ENCODE data around the gene NOS1AP.

NOS1AP gene

DNA sequence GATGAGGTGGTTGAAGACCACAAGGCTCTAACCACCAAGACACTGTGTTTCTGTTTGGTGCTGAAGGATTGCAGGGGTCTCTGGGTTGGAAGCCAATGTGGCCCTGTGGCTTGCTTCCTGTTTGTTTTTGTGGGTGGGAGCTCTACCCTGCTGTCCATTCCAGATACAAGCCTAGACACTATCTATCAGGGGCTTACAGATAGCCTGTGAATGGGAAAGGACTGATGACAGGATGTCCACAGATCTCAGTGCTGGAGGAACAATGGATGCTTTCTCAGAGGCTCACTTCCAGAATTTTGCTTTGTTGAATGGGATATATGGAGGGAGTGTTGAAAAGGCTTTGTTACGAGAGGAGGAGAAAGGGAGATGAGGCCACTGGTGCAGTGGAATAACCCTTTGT, 69.7 kb downstream of the NOS1AP start:
- DNase-seq = peak in 1 of 2 donors; percentile 32

DNA sequence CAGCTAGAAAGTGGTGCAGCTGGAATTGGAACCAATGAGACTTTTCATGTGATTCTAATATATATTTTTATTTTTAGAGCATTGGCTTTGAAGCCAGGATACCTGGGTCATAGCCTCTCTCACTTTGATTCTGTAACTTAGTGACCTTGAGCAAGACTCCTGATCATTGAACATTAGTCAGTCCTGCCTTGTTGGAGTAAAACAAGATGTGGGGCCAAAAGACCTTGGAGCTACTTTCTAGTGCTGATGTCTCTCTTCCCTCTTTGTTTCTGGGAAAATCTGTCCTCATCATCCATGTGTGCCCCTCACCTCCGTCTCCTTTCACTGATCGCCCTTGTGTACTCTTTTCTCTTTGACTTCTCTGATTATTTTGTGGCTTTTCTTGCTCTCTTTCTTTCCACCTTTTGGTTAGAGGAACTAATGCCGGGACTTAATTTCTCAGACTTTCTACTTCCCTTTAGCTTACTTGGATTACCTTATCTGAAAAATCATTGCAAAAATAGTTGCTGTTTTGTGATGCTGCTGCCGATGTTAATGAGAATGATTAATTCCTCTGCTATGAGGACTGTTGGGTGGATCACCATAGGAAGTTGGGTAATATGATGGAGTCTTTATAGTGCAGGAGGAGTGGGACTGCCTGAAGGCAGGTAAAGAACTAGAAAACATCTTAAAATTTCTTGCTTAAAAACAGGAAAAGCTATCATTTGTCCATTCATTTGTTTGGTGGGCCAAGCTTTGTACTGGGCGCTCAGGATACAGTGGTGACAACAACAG, 72.0 kb downstream of the NOS1AP start:
- DNase-seq = no peak

DNA sequence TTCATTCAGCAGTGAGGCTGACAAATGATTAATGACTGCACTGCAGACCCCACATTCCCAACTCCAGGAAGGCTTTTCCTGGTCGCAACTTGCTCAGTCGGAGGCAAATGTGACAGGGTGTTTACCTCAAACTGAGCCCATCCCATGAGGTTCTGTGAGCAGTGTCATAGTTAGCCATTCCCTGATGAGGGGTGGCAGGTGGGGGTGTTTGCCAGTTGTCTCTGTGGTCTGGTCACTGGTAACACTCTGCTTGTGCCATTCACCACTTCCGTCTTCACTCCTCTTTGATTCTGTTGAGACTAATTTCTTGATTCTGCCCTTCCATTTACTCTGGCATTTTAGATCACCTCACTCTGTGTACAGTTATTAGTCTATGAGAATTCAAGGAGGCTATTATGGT, 73.5 kb downstream of the NOS1AP start:
- DNase-seq = no peak

DNA sequence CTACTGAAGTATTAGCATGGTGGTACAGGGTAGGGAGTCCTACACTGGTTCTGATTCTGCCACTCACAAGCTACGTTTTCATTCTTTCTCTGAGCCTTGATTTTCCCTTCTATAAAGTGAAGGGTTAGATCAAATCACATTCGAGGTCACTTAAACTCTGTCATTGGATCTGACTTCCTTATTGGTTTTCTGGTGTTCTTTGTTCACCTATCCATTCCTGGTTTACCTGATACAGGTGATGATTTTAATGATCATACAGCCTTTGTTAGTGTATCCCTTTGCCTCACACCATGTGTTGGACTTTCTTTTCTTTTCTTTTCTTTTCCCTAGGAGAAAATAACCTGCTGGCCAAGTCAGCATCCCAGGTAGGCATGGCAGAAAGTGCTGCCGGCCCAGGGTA, 74.8 kb downstream of the NOS1AP start:
- DNase-seq = no peak

DNA sequence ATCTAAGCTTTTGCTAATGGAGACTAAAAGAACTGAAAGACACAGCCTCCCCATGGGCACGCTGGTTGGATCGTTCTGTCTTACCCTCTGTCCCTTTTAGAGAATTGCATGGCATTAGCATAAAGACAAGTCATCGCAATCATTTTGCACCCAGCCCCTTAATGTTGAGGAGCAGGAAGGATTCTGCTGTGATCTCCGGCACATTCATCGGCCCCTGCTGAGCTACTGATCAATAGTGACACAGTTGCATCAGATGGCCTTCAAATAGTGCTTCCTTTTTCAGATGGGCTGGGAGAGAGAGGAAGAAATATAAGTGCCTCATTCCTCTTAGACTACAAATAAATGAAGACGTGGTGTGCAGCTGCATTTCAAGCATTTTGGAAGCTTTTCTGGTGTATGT, 75.4 kb downstream of the NOS1AP start:
- DNase-seq = no peak

DNA sequence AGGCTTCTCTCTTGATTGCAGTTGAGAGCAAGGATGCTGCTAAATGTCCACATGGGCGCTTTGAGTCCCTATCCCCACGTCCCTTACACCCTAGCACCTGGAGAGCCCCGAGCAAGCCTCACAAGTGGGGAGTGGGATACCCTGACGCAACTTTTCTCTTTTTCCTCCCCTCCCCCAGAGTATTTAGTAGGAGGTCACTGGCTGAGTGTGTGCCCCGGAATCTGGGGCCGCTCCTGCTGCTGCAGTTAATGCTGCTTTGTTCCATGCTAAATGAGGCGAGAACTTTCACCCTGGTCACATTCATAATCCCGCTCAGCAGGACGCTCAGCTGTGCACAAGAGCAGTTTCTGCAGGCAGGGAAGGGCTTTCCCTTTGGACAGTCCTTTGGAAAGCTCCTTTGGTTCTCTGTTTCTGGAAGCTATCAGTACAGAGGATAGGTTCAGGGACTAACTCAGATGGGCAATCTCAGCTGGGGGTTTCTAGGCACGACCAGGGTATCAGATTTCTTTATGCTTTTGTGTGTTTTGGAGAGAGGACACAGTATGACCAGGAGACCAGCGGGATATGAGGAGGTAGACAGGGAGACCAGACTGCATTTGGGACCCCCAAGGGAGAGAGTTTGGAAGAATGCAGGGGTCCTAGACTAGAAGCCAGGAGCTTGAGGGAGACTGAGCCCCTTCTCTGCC, 75.9 kb downstream of the NOS1AP start:
- peak; percentile 13 to 35 for DNase-seq

DNA sequence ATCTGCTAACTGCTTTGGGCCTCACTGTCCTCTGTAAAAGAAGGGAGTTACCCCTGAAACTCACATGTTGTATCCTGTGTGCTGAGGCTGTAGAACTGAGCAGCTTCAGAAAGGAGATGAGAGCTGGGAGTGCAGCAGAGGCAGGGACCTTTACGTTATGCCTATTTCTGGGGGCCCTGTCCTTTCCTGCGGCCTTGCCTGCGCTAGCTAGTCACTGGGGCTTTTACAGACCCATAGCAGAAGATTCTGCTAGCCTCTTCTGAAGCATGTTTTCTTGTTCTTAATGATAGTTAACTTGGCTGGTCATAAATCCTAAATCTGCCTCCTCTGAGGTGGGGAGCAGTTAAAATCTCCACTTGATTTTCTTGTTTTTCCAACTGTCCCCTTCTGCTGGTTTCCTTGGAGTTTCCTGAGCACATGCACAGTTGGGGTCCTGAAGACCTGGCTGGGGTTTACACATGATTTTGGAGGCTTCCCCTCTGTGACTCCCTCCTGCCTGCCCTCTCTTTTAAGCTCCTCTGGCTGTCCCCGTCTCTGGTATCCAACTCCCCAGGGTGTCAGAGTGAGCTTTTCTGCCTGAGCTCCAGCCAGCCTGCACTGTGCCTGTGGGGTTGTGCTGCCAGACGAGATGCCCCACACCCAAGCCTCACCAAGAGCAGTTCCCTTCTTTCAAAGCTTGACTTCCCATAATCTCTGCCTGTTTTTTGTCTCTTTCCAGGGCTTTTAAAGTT, 76.6 kb downstream of the NOS1AP start:
- no peak for DNase-seq

DNA sequence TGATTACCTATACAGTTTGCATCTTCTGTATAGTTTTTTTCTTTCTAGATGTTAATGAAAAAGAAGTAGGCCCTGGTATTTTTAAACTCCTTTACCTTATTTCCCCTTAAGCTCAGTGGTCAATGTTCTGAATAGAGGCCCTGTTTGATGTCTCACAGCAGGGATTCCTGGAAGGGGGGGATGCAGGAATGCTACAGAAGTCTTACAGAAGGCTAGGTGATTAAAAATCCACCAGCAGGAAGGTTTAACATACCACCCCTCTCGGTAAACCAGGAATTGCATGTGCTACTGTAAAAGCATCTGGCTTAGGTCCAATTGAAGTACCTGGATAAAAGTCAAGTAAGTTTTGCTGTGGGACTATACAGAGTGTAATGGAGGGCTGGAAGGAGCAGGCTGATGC, 78.3 kb downstream of the NOS1AP start:
- no peak for DNase-seq

DNA sequence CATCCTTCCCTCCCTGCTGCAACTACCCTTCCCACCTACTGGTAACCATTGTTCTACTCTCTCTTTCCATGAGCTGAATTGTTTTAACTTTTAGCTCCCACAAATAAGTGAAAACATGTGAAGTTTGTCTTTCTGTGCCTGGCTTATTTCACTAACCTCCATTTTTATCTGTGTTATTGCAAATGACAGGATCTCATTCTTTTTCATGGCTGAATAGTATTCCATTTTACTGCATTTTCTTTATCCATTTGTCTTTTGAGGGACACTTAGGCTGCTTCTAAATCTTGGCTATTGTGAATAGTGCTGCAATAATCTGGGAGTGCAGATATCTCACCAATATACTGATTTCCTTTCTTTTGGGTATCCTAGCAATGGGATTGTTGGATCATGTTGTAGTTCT, 80.6 kb downstream of the NOS1AP start:
- no peak for DNase-seq

DNA sequence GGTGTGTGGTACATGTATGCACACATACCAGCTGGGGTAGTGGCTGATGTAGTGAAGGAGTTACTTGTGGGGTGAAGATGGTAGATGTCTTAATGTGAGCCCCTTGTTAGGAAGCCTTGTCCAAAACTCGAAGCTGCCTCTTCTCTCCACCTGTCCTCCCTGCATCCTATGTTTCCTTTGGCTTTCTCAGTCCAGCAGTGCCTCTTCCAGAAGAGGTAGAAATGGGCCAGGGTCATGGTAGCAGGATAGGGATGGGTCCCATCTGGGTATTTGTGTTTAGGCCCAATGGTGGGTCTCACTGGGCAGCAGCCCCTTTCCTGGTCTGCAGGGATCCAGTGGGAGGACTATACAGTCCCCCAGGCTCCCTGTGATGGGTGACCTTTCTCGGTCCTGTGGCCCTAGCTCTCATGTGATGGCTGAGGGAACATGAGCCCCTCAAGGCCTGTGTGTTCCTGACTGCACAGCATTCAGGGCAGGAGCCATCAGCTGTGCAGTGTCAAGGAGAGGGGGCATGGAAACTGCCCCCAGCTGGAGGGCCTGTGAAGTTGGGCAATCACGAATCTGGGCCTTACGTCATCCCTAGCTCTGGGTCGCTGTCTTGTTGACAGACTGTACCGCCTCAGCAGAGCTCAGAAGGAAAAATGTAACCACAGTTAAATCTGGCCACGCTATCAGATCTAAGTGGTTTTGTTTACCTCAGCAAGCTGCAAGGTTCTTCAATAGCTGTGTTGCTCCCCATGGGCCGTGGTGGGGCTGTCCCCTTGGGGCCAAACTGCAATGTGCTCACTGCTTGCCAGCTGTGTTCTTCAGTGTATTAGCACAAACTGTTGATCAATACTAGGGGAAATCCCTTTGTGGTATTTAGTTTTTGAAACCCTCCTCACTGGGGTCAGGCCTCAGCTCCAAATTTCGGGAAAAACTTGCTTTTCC, 82.7 kb downstream of the NOS1AP start:
- DNase-seq = no peak

DNA sequence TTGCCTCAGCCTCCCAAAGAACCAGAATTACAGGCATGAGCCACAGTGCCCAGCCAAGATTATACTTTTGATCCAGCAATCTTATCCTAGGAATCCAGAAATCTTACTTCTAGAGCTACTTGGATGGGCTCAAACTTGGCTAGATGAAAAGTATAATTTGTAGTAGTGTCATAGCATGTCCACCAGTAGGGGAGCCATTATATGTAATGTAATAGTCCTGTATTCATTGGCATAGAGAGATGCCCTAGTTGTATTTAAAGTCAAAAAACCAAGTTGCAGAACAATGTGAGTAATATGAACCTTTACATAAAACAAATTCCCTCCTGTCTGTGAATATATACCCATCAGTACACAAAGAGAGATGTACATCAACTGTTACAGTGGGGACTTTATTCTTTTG, 83.9 kb downstream of the NOS1AP start:
- DNase-seq = no peak

DNA sequence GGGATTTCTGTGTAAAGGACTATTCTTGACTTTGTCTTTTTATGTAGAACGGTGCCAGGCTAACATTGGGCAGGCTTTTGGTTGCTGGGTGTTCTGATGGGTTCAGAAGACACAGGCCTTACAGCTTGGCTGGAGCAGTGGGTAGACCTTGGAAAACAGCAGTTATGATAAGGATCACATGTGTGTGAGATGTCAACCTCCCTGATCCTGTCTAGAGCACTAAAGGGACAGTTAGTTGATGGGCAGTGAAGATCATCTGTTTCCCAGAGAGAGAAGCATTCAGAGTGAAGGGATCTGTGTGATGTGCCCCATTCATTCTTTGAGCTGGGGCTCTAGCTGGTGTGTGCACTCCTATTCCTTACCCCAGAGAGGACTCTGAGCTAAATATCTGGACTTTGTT, 88.0 kb downstream of the NOS1AP start:
- no peak for DNase-seq

DNA sequence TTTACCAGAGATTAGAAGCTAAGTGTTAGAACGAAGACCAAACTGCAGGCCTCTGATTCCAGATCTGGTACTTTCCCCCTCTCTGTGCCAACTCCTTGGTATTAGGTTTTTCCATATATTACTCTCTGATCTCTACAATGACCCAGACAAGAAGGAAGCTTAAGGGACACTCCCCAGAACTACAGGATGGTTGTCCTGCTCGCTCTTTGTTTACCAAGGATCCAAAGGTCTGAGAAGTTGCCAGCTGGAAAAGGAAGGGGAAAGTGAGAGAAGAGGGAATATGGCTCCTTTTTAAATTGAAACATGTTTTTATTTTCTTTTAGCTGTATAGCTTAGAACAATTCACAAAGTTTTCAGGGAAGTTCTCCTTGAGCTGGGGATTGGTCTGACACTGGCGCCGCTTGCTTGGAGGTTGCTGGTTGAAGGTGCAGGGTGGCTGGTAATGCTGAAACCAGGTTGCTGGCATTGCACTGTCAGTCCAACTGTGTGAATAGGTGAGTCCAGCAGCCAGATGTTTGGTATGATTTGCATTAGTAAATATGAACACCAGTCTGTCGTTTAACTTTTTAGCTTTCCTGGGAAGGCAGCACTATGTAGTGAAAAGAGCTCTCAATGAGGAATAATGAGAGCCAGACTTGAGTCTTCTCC, 89.3 kb downstream of the NOS1AP start:
- no peak for DNase-seq

DNA sequence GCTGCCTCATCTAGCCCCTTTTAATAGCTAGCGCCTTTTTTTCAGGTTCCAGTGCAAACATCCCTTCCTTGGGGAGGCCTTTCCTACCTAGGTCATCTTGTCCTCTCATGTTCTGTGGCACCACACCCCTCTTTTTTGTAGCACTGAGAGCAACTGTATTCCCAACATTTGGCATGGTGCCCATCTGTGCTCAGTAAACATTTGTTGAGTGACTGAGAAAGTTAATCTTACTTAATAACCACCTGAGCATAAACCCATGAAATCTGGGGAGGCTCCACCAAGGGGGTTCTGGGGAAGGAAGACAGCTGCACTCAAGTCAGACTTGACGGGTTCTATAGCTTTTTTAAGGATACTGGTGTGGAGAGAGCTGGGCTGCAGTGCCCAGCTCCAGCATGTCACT, 90.0 kb downstream of the NOS1AP start:
- DNase-seq = no peak

DNA sequence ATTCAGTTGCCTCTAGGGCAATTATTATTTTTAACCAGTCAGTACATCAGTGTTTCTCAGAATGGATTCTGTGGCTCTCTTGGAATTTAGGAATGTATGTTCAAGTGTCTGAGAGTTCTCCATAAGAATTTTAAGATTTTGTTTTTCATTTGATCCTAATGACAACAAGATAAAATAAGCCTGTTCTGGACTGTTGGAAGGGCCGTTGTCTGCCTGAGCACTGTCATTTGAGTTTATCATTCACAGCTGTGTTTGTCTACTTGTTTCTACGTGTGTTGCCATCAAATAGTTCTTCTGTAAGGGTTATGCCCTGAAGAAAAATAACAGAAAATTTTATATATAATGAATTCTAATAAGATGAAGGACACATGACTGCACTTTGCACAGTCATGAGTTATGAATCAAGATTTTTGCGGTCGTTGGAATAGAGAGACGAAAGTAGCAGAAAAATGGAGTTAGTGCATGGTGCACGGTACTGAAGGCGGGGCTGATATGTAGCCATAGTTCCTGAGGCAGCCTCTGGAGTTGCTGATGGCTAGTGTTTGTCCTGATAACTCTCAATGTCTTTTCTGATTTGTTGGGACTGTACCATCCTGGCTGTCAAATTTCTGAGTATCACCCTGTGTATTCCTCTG, 92.5 kb downstream of the NOS1AP start:
- no peak for DNase-seq

DNA sequence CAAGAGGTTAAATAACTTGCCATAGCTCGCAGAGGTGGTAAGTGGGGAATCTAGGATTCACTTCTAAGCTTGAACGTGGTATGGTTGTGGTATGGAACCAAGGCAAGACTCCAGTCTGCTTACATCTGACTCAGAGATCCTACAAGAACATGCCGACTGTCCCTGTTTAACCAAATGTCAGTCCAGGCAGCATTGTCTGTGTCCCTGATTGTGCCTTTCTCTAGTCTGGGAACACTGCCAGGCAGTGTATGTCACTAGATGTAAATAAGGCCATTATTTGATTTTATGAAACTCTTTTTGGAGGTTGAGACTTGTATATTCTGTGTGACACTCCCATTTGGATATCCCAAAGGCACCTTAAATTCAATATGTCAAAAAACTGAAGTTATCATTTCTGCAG, 96.0 kb downstream of the NOS1AP start:
- DNase-seq = peak in 1 of 2 donors; percentile 14

DNA sequence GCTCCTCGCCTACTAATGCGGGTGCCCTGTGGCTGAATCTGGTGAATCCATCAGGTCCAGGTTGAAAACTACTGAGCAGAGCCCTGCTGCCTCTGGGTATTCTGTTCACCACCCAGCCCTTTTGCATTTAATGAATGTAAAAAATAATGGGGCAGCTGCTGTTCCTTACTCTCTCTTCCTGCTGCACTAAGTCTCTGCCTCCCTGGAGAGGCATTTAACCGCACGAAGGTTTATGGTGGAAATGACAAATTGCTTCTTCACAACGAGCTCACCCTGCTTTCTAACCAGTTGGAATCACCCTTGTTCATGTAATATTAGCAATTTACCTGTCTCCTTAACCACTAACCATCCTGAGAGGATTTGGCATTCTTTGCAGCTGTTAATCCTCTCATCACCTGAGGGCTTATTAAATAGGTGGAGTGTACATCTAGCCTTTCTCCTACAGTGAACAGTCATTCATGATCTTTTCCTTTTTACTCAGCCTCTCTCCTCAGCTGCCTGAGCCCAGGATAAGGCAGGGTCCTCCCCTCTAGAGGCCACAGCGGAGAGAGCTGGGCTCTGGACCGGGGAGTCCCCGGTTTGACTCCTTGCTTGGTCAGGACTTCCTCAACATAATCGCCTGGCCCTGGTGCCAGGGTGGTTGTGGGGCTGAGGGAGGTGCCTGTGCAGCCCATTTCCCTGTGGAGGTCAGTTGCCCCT, 97.6 kb downstream of the NOS1AP start:
- no peak for DNase-seq

DNA sequence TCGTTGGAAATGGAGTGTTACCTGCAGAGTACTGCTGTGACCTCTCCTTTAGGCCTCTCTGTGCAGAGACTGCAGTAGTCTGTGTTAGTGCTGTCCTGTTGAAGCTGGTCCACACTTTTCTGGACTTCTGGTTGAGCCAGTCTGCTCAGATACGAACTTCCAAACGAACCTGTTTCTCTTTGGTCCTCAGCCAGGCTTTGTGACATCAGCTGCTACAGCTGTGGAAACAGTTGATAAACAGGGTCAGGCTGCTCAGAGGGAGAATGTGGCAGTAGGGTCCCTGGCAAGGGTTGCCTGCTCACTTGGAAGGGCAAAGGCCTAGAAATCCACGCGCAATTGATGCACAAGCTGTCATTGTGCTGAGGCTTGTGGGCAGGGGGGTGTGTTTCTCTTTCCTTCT, 98.8 kb downstream of the NOS1AP start:
- DNase-seq = peak in 1 of 2 donors; percentile 15

DNA sequence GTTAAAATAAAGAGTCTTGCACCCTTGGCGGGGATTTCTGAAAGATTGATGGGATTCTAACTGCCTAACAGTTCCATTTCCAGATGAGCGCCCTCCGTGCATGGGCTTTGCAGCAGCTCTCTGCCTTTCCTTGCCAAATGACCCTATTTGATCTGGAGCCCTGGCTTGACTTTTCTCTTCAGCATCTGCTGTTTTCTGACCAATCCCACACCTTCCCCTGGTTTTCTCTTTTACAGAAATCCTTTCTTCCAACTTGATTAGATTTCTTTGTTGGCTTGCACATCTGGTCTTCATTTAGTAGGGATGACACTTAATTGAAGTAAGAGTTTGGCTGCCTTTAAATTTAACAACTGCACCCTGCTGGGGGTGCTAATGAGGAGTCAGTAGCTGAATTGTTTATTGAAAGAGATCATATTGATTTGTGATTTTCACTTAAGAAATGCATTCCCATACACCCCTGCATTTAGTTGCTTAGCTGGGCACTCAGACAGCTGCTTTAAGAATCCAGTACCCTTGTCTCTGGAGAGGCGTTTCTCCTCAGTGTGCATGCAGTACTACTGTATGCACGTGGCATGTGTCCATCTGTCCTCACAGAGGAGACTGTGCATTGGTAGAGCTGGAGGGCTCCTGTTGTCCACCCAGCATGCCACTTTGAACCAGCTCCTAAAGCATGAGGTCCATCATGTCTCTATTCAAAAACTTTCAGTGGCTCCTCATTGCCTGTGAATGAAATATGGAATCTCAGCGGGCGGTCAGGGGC, 99.7 kb downstream of the NOS1AP start:
- DNase-seq = no peak

DNA sequence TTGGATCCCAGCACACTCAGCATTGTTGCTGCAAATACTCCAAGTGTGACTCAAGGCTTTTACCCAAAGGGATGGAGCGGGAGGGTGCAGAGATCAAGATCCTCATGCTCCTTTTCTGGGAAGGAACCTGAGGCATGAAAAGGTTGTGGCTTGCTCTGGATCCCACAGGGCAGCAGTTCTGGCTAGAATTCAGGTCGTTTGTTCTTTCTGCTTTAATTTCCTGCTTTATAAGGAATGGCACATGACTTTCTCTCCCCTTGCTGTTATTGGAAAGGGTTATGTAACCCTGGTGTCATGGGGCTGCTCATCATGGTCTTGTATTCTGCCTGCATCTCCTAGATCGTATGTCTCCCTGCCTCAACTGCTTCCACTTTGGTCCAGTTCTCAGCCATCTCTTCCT, 101.6 kb downstream of the NOS1AP start:
- DNase-seq = no peak
